ENCODE measurements around the gene CYTH3. TPM values are rescaled to one million over a fixed set of nuclear protein-coding genes. Genes with fewer than 3 reads are reported as not detected.

The CYTH3 gene
- 15.6 and 22.3 TPM in 2 replicates for total RNA-seq

GRCh38 chr7:6272481-6273323, at the start of gene CYTH3:
Gene CYTH3 (minus strand): TSS chr7:6272624. CDS start chr7:6272507, 117 bp downstream.
- TF ChIP-seq CTCF (conservative IDR thresholded peaks at IDR 0.05; ENCODE audit: low read depth, low read length), result no peak
- DNase-seq (ENCODE audit: low read depth), result no peak
- H3K4me3 ChIP-seq (ENCODE audit: low read depth, low read length), result peak within 1 kb of the TSS; percentile 69

- TF ChIP-seq CTCF (conservative IDR thresholded peaks at IDR 0.05; ENCODE audit: low read depth, low read length), result no peak
- DNase-seq (ENCODE audit: low read depth), result no peak
- no peak overlapping the region for H3K4me3 ChIP-seq (ENCODE audit: low read depth, low read length)
Observed at GRCh38 chr7:6320791-6321190, 48.4 kb upstream of the CYTH3 start.

GRCh38 chr7:6317797-6318438, 45.5 kb upstream of the CYTH3 start:
- no peak for TF ChIP-seq CTCF (conservative IDR thresholded peaks at IDR 0.05; ENCODE audit: low read depth, low read length)
- no peak for DNase-seq (ENCODE audit: low read depth)

GRCh38 chr7:6316226-6316625, 43.8 kb upstream of the CYTH3 start:
- no peak for TF ChIP-seq CTCF (conservative IDR thresholded peaks at IDR 0.05; ENCODE audit: low read depth, low read length)
- no peak overlapping the region for H3K4me3 ChIP-seq (ENCODE audit: low read depth, low read length)
- DNase-seq (ENCODE audit: low read depth), result no peak

More at GRCh38 chr7:6317797-6318438, 45.5 kb upstream of the CYTH3 start:
- no peak overlapping the region for H3K4me3 ChIP-seq (ENCODE audit: low read depth, low read length)

GRCh38 chr7:6315746-6316145, 43.3 kb upstream of the CYTH3 start:
- H3K4me3 ChIP-seq (ENCODE audit: low read depth, low read length), result no peak overlapping the region
- TF ChIP-seq CTCF (conservative IDR thresholded peaks at IDR 0.05; ENCODE audit: low read depth, low read length), result no peak
- no peak for DNase-seq (ENCODE audit: low read depth)

- TF ChIP-seq CTCF (conservative IDR thresholded peaks at IDR 0.05; ENCODE audit: low read depth, low read length), result no peak
- DNase-seq (ENCODE audit: low read depth), result no peak
- H3K4me3 ChIP-seq (ENCODE audit: low read depth, low read length), result no peak overlapping the region
Observed at GRCh38 chr7:6310271-6310993, 38.0 kb upstream of the CYTH3 start.
